Urothelium cell line (cell line): ENCODE measurements around the gene TOGARAM2.

Experiments used
- DNase-seq: peaks from one replicate; pipeline ENCODE4 v3.0.0; 2011; ENCODE audit warnings: low spot score, mixed read lengths
- FAIRE-seq: peaks from 2 replicates; lab custom pipeline; 2011; peaks lifted over from hg19 to GRCh38; lab: Jason Lieb, UNC

TOGARAM2 gene

GRCh38 chr2:28997237-28997846, 16.2 kb downstream of the TOGARAM2 start:
- FAIRE-seq (peak; percentile 71), DNase-seq (no peak)

- FAIRE-seq (no peak), DNase-seq (no peak)
Observed at GRCh38 chr2:28997847-28998735, 17.0 kb downstream of the TOGARAM2 start.

- no peak for FAIRE-seq
- no peak for DNase-seq
Observed at GRCh38 chr2:29000481-29000880, 19.4 kb downstream of the TOGARAM2 start.

GRCh38 chr2:29000956-29001355, 19.9 kb downstream of the TOGARAM2 start:
- DNase-seq, result no peak
- FAIRE-seq, result no peak

DNA sequence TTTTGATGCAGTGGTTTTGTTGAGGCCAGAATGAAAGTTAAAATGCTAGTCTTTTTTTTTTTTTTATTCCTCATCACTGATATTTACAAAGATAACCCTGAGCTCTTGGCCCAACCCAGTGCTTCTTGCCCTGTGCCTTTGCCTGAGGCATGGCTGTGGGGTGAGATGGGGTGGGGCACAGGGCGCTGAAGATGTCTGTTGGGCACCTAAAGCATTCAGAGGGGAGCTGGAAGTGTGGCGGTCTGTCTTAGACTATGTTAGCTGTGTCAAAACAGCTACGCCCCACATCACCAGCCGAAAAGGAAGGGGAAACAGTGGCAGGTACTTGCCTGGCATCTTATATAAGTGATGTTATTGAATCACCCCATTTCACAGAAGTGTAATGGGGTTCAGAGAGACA, 20.7 kb downstream of the TOGARAM2 start:
- DNase-seq (no peak), FAIRE-seq (no peak)

DNA sequence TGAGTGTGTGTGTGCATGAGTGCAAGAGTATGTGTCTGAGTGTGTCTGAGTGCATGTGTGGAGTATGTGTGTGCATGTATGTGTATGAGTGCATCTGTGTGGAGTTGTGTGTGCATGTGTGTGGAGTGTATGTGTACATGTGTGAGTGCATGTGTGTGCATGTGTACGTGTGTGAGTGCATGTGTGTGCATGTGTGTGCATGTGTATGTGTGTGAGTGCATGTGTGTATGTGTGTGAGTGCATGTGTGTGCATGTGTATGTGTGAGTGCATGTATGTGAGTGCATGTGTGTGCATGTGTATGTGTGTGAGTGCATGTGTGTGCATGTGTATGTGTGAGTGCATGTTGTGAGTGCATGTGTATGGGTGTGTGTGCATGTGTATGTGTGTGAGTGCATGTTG, 23.7 kb downstream of the TOGARAM2 start:
- DNase-seq (no peak), FAIRE-seq (no peak)

- FAIRE-seq (no peak), DNase-seq (no peak)
Observed at GRCh38 chr2:29005331-29005730, 24.2 kb downstream of the TOGARAM2 start.

GRCh38 chr2:29006092-29006979, 25.2 kb downstream of the TOGARAM2 start:
- DNase-seq, result no peak
- FAIRE-seq, result peak; percentile 40

DNA sequence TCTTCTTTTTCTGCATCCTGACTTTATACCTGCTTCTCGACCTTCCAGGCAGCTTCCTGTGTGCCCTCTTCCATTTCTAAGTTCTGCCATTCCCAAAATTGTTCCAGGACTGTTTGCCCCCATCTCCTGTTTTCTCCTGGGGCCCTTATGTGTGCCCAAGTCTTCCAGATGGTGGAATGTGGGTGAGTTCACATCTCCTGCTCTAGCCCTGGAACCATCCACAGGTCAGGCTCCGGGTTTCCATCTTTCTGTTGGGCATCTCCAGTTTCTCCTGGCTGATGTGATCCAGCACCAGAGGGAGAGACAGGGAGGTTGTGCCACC, 25.8 kb downstream of the TOGARAM2 start:
- DNase-seq, result no peak
- no peak for FAIRE-seq

GRCh38 chr2:29009270-29009669, 28.2 kb downstream of the TOGARAM2 start:
- DNase-seq, result no peak
- FAIRE-seq, result peak; percentile 20

DNA sequence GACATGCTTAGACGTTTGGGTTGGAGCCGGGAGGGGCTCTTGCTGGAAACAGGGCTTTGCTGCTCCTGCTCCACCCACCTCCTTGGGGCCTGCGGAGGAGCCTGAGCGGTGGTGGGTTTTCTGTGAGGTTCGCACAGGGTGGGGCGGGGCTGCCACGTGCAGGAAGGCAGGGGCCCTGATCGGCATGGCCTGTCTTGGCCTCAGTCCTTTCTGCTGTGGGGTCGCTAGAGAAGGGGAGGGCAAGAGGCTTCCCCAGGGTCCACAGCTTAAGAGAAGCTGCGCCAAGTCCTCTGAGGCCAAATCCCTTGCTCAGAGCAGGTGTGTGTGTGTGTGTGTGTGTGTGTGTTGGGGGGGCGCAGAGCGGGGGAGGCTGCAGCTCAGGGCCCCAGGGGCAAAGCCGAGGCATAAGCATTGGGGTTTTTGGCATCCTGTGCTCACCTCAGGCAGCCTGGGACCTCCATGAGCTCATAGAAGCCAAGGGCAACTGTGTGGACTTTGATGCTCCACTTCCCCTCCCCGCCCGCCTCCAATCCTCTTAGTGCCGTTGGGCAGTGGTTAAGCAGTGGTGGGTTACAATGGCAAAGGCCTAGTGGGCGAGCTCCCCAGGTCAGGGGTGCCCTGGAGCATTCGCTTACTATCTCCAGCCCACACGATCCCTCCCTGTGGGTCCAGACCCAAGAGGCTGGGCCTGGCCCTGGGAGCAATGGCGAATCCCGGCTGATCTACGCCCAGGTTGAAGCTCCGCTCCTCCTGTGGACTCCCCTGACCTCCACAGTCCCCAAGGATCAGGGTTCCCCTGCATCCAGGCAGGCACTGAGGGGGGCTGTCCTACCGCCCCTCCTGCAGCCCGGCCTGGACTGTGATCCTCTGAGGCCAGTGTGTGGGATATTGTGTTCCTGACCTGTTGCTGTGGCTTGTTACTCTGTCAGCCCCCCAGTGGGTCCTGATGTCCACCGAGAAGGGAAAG, 28.9 kb downstream of the TOGARAM2 start:
- no peak for FAIRE-seq
- no peak for DNase-seq

GRCh38 chr2:29010946-29011345, 29.8 kb downstream of the TOGARAM2 start:
- DNase-seq, result no peak
- FAIRE-seq, result peak; percentile 73

GRCh38 chr2:29011418-29012060, 30.4 kb downstream of the TOGARAM2 start:
- FAIRE-seq (peak; percentile 90), DNase-seq (no peak)

- FAIRE-seq, result no peak
Observed at GRCh38 chr2:29012211-29012681, 31.1 kb downstream of the TOGARAM2 start.

GRCh38 chr2:29013057-29013780, 32.1 kb downstream of the TOGARAM2 start:
- DNase-seq (no peak), FAIRE-seq (no peak)

More at GRCh38 chr2:29012211-29012681, 31.1 kb downstream of the TOGARAM2 start:
- no peak for DNase-seq

DNA sequence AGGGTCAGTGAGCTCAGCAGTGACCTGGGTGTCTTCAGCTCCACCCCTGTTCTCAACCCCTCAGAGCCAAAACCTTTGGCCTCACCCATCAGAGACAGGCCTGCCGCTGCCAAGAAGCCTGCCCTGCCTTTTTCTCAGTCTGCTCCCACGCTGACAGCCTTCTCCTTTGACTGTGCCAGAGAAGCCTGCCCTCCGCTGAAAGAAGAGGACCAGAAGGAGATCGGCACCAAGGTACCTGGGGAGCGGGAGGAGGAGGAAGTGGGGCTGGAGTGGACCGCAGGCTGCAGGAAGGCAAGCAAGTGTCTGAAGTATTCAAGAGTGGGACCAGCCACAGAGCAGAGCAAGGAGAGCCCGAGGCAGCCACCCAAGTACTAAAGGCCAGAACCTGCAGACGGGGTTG, 33.2 kb downstream of the TOGARAM2 start:
- FAIRE-seq (no peak), DNase-seq (no peak)

- FAIRE-seq (peak; percentile 20), DNase-seq (peak; percentile 65)
Observed at GRCh38 chr2:29014811-29015421, 33.8 kb downstream of the TOGARAM2 start.

GRCh38 chr2:29015701-29016470, 34.8 kb downstream of the TOGARAM2 start:
- DNase-seq (no peak), FAIRE-seq (peak; percentile 27)
